SKM-1 (cell line): ENCODE measurements around the gene TXNRD1.

Source experiments
- DNase-seq: peaks from one replicate; lab custom pipeline; 2025; ENCODE audit not compliant: unreplicated experiment; lab: John Stamatoyannopoulos, UW

The TXNRD1 gene

GRCh38 chr12:104347374-104348075, 131.9 kb downstream of the TXNRD1 start:
- no peak for DNase-seq

GRCh38 chr12:104348283-104348993, 132.9 kb downstream of the TXNRD1 start:
- no peak for DNase-seq

- DNase-seq = no peak
Measured at GRCh38 chr12:104348994-104349494, 133.5 kb downstream of the TXNRD1 start.

- DNase-seq = no peak
Measured at GRCh38 chr12:104350211-104351056, 134.9 kb downstream of the TXNRD1 start.

- DNase-seq = no peak
Measured at GRCh38 chr12:104351057-104351983, 135.7 kb downstream of the TXNRD1 start.

- no peak for DNase-seq
Measured at GRCh38 chr12:104352106-104352713, 136.6 kb downstream of the TXNRD1 start.

- no peak for DNase-seq
Measured at GRCh38 chr12:104353012-104353981, 137.7 kb downstream of the TXNRD1 start.

GRCh38 chr12:104354167-104354867, 138.7 kb downstream of the TXNRD1 start:
- DNase-seq = no peak

- no peak for DNase-seq
Measured at GRCh38 chr12:104354868-104355570, 139.4 kb downstream of the TXNRD1 start.

GRCh38 chr12:104355630-104356029, 140.1 kb downstream of the TXNRD1 start:
- DNase-seq = no peak

- no peak for DNase-seq
Measured at GRCh38 chr12:104356231-104357115, 140.9 kb downstream of the TXNRD1 start.

GRCh38 chr12:104357421-104357952, 141.9 kb downstream of the TXNRD1 start:
- DNase-seq = no peak

GRCh38 chr12:104358353-104359003, 142.9 kb downstream of the TXNRD1 start:
- DNase-seq = peak; percentile 51

- no peak for DNase-seq
Measured at GRCh38 chr12:104359216-104359615, 143.6 kb downstream of the TXNRD1 start.

GRCh38 chr12:104360157-104360556, 144.6 kb downstream of the TXNRD1 start:
- DNase-seq = no peak
